GM10266 (cell line): ENCODE data around the gene EFHD1.

Source experiments
- DNase-seq: peaks from one replicate; pipeline ENCODE4 v3.0.0; 2012; ENCODE audit errors: extremely low spot score
- CTCF ChIP-seq: IDR thresholded peaks from 2 replicates; pipeline ENCODE4 v1.5.1; 2012; ENCODE audit warnings: mild to moderate bottlenecking, low read depth; ENCODE audit not compliant: control insufficient read depth, insufficient read depth; ENCODE audit errors: missing control alignments

The EFHD1 gene

DNA sequence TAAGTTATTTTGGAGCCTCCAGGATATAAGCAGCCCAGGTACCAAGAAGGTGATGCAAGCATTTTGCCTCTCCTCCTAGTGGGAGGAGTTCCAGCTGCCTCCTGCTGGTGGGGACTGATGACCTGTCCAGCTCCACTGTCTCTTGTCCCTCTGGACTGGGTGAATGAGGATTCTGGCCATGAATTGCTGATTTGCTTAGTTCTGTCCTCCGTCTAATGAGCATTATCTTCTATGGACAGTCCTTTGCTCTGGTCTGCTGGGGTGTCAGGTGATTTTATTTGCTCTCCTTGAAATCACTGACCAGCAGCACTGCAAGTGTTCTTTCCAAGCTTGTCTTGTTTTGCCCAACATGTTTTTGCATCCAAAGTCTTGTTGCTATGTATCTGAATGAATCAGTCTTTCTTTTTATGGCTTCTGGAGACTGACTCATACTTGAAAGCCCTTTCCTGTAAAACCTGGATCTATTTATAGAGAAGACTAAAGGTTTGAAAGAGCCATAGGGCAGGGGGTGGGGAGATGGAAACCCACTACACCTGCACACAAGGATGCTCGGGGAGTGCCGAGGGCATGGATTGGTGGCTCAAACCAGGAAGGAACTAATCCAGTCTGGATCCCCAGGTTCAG is 40.5 kb upstream of the EFHD1 start:
- DNase-seq = no peak

DNA sequence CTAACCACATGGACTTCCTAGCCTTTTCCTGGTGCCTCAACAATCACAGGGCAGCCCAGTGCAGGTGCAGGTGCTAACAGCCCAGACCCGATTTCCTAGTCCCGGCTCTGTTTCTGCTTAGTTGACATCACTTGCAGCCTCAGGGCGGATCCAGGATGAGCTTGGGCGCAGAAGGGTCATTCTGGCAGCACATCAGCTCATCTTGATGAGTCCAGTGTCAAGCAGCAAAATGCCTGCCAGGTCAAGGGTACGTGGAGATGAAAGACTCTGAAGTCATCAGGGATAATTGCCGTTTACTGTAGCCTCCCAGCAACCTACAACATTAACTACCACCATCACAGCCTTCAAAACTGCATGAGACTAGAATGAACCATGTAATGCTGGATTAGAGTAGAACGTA is 39.4 kb upstream of the EFHD1 start:
- TF ChIP-seq CTCF = no peak
- no peak for DNase-seq

More for the DNA sequence above, 40.5 kb upstream of the EFHD1 start:
- TF ChIP-seq CTCF = no peak

GRCh38 chr2:232597362-232598079 is 35.9 kb upstream of the EFHD1 start:
- DNase-seq = no peak
- TF ChIP-seq CTCF = no peak

DNA sequence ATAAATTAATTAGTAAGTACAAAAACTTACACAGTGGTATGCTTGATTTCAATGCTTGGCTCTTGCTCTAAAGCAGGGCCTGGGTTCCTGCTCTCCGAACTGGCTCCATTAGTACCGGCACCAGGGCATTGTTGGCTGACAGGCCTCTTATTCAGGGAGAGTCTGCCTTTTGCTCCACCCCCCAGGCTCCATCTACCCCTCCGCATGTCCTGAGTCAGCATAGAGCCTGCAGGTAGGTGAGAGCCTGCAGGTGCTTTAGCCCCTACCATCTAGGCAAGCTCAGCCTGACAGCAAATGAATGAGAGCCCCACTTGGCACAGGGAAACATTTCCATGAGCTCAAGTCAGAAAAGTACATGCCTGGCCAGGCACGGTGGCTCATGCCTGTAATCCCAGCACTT is 35.1 kb upstream of the EFHD1 start:
- TF ChIP-seq CTCF = no peak
- DNase-seq = no peak

DNA sequence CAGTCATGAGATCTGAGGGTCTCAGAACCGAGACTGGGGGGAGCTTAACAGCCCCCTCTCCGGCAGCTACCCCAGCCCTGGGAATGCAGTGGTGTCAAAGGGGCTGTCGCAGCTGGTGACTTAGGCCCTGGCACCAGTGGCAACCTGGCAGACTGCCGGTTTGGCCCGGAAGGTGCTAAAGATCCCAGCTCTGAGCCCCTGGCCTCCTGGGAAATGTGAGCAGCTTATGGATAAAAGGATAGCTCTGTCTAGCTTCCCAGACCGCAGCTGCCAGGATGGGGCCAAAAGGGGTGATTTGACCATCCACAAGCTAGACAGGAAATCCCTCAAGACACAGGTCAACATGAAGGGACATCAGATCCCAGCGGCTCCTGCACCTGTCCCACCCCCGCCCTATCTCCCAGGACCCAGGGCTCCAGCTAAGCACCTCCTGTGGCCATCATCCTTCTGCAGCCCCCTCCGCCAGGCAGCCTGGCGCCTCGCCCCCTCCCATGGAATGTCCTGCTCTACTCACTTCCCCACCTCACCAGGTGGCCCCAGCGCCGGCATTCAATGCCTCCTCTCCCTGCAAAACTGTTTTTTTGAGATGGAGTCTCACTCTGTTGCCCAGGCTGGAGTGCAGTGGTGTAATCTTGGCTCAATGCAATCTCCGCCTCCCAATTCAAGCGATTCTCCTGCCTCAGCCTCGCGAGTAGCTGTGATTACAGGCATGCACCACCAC is 33.2 kb upstream of the EFHD1 start:
- TF ChIP-seq CTCF = no peak
- no peak for DNase-seq

- no peak for TF ChIP-seq CTCF
- DNase-seq = no peak
Measured at GRCh38 chr2:232603283-232603682, 30.1 kb upstream of the EFHD1 start.

GRCh38 chr2:232604535-232604934 is 28.9 kb upstream of the EFHD1 start:
- TF ChIP-seq CTCF = no peak
- DNase-seq = no peak
